DND-41 (cell line): ENCODE measurements around the gene NKD1.

ENCODE experiments used
- ATAC-seq: fragments of 200-7000 bp; cut with Tn5 transposase; 3 replicates; pipeline ENCODE4 v1.9.1; 2021; ENCODE audit warnings: low read depth; ENCODE audit not compliant: insufficient read depth
- DNase-seq: peaks from one replicate; pipeline ENCODE4 v3.0.0-alpha.2; 2020
- H2AFZ ChIP-seq: 2 replicates; pipeline ENCODE4 v1.6.0; 2012; ENCODE audit warnings: low read depth, low read length
- H3K27ac ChIP-seq: 2 replicates; pipeline ENCODE4 v1.5.1; 2012; ENCODE audit warnings: low read length, inconsistent platforms
- H3K27me3 ChIP-seq: fragments of 200-600 bp; sonication (generic); 2 replicates; pipeline ENCODE4 v1.6.0; 2012; ENCODE audit warnings: low read length, mild to moderate bottlenecking, inconsistent platforms; ENCODE audit not compliant: insufficient read depth, poor library complexity
- H3K36me3 ChIP-seq: 2 replicates; pipeline ENCODE4 v1.5.1; 2012; ENCODE audit warnings: low read length, inconsistent platforms; ENCODE audit not compliant: insufficient read depth
- H3K4me1 ChIP-seq: 2 replicates; pipeline ENCODE4 v1.5.1; 2012; ENCODE audit warnings: mild to moderate bottlenecking, low read length; ENCODE audit not compliant: insufficient read depth
- H3K4me2 ChIP-seq: 2 replicates; pipeline ENCODE4 v1.6.0; 2012; ENCODE audit warnings: mild to moderate bottlenecking, moderate library complexity, low read length, inconsistent platforms; ENCODE audit not compliant: insufficient read depth
- H3K4me3 ChIP-seq, 2 experiments: fragments of 200-600 bp in 1 of 2; shearing (Covaris generic) in 1 of 2; 2 replicates each; pipeline ENCODE4 v1.5.1; 2012 to 2016; ENCODE audit warnings: inconsistent platforms in 2 of 2, low read length in 2 of 2, mild to moderate bottlenecking in 2 of 2, low read depth in 1 of 2, moderate library complexity in 1 of 2
- H3K79me2 ChIP-seq: 2 replicates; pipeline ENCODE4 v1.6.0; 2012; ENCODE audit warnings: low read length, inconsistent platforms; ENCODE audit not compliant: insufficient read depth
- H3K9ac ChIP-seq: 2 replicates; pipeline ENCODE4 v1.6.0; 2012; ENCODE audit warnings: low read depth, mild to moderate bottlenecking, inconsistent platforms, low read length, moderate library complexity
- H3K9me3 ChIP-seq: 2 replicates; pipeline ENCODE4 v1.5.1; 2012; ENCODE audit warnings: low read length, moderate library complexity, mild to moderate bottlenecking, inconsistent platforms; ENCODE audit not compliant: insufficient read depth, severe bottlenecking
- H4K20me1 ChIP-seq: 2 replicates; pipeline ENCODE4 v1.6.0; 2012; ENCODE audit warnings: low read length; ENCODE audit not compliant: insufficient read depth
- EZH2 ChIP-seq: IDR thresholded peaks from 3 replicates; pipeline ENCODE4 v1.6.1; 2012; ENCODE audit warnings: borderline replicate concordance, low read depth, mild to moderate bottlenecking, moderate library complexity, low read length, inconsistent platforms; ENCODE audit not compliant: severe bottlenecking
- TF ChIP-seq, protein P1 (sequence below): IDR thresholded peaks from 2 replicates; pipeline ENCODE4 v1.5.1; 2012; ENCODE audit warnings: borderline replicate concordance, low read length, moderate library complexity, mild to moderate bottlenecking; ENCODE audit not compliant: poor library complexity, severe bottlenecking; ENCODE audit errors: extremely low read depth

The NKD1 gene

DNA sequence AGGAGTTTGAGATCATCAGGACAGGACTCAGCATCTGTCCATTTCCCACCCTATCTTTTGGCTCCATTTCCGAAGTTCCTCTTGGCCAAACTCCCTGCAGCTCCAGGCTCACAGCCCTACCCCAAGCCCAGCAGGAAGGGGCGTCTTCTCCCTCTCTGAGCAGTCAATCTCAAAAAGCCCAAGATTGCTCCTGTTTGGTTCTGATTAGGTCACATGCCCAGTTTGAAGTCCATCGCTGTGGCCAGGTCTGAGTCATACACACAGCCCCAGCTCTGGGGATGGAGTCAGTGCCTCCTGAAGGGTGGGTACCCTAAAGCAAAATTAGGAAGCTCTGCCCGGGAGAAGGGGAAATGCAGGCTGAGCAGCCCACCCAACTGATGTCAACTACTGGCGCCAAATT lies 109.0 kb downstream of the NKD1 start:
- TF ChIP-seq EZH2 = no peak
- TF ChIP-seq, protein P1, sequence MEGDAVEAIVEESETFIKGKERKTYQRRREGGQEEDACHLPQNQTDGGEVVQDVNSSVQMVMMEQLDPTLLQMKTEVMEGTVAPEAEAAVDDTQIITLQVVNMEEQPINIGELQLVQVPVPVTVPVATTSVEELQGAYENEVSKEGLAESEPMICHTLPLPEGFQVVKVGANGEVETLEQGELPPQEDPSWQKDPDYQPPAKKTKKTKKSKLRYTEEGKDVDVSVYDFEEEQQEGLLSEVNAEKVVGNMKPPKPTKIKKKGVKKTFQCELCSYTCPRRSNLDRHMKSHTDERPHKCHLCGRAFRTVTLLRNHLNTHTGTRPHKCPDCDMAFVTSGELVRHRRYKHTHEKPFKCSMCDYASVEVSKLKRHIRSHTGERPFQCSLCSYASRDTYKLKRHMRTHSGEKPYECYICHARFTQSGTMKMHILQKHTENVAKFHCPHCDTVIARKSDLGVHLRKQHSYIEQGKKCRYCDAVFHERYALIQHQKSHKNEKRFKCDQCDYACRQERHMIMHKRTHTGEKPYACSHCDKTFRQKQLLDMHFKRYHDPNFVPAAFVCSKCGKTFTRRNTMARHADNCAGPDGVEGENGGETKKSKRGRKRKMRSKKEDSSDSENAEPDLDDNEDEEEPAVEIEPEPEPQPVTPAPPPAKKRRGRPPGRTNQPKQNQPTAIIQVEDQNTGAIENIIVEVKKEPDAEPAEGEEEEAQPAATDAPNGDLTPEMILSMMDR = no peak
- Histone ChIP-seq H3K4me2 (no peak overlapping the region), H4K20me1 (no peaks in the 10 kb centered on the region), H3K9ac (no peak overlapping the region), H3K27me3 (no peaks in the 10 kb centered on the region), H3K36me3 (no peaks in the 10 kb centered on the region), H3K9me3 (no peaks in the 10 kb centered on the region), H3K79me2 (no peaks in the 10 kb centered on the region), H3K4me3 (no peak overlapping the region), H3K4me1 (no peaks in the 10 kb centered on the region), H2AFZ (no peak overlapping the region), H3K27ac (no peak overlapping the region)
- no peak for DNase-seq
- ATAC-seq = no peak

DNA sequence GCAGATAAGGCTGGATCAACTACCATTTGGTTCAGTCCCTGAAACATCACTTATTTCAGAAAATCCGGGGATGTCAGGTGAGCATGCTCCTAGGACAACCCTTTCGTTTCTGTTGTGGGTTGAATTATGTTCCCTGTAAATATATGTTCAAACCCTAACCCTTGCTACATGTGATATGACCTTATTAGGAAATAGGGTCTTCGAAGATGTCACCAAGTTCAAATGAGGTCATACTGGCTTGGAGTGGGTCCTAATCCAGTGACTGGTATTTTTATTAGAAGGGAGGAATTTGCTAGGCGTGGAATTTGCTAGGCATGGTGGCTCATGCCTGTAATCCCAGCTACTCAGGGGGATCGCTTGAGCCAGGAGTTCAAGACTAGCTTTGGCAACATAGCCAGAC lies 111.6 kb downstream of the NKD1 start:
- Histone ChIP-seq H3K4me1 (no peaks in the 10 kb centered on the region), H3K36me3 (no peaks in the 10 kb centered on the region), H4K20me1 (0 out of 2 replicates have a peak, but pooled peaks cover 4% of the 10 kb centered on the region), H3K4me2 (no peak overlapping the region), H3K9ac (no peak overlapping the region), H3K9me3 (no peaks in the 10 kb centered on the region), H2AFZ (no peak overlapping the region), H3K4me3 (no peak overlapping the region), H3K27ac (no peak overlapping the region), H3K79me2 (no peaks in the 10 kb centered on the region), H3K27me3 (no peaks in the 10 kb centered on the region)
- TF ChIP-seq, protein P1 = no peak
- no peak for TF ChIP-seq EZH2
- ATAC-seq (no peak), DNase-seq (no peak)

DNA sequence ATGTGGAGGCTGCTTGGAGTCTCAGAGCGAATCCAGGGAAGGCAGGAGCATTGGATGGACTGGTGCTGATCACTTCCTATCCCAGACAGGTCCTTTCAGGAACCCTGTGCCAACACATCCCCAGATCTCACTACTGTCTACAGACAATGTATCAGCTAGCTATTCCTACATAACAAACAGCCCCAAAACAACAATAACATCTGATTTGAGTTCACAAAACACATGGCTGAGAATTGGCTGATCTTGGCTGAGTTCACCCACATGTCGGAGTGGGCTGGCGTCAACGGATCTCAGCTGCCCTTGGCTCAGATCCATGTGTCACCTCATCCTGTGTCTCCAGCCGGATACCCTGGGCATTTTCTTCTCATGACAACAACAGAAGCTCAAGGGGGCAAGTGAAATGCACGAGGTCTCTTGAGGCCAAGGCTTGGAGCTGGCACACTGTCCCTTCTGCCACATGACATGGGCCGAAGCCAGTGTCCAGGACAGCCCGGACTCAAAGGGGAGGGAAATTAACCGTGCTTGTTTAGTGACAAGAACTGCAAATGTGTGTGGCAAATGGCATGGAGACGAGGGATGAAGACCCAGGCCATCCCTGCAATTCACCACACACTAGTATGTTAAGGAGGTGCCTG lies 114.2 kb downstream of the NKD1 start:
- no peak for ATAC-seq
- Histone ChIP-seq H3K9me3 (no peaks in the 10 kb centered on the region), H3K4me1 (peaks cover 4% of the 10 kb centered on the region), H3K4me2 (no peak overlapping the region), H3K36me3 (no peaks in the 10 kb centered on the region), H2AFZ (no peak overlapping the region), H3K27me3 (no peaks in the 10 kb centered on the region), H3K27ac (no peak overlapping the region), H4K20me1 (0 out of 2 replicates have a peak, but pooled peaks cover 4% of the 10 kb centered on the region), H3K79me2 (no peaks in the 10 kb centered on the region), H3K4me3 (no peak overlapping the region), H3K9ac (no peak overlapping the region)
- no peak for DNase-seq
- TF ChIP-seq EZH2 = no peak
- TF ChIP-seq, protein P1 = no peak

DNA sequence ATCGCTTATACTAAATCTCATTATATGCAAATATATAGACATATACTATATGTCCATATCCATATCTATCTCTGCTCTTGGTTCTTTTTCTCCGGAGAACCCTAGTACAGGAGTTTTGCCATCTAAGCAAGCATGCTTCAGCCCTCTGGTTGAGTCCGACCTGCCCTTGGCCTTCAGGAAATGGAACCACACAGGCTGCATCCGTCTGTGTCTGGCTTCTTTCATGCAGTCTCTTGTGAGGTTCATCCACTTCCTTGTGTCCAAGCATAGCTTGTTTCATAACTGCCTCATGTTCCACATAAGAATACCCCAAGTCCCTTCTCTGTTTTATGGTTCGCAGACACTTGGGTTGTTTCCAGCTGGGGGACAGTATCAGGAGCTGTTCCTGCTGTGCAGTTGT lies 116.1 kb downstream of the NKD1 start:
- 0 out of 2 replicates have a peak, but pooled peaks cover 4% of the 10 kb centered on the region for H4K20me1 ChIP-seq
- no peak overlapping the region for H3K9ac ChIP-seq
- no peak for TF ChIP-seq EZH2
- TF ChIP-seq, protein P1 = no peak
- H3K27me3 ChIP-seq = no peaks in the 10 kb centered on the region
- ATAC-seq (no peak), DNase-seq (no peak)
- H3K4me3 ChIP-seq = no peak overlapping the region
- no peak overlapping the region for H3K4me2 ChIP-seq
- peaks cover 4% of the 10 kb centered on the region for H3K4me1 ChIP-seq
- H3K9me3 ChIP-seq = no peaks in the 10 kb centered on the region
- H3K79me2 ChIP-seq = no peaks in the 10 kb centered on the region
- H3K36me3 ChIP-seq = no peaks in the 10 kb centered on the region
- no peak overlapping the region for H2AFZ ChIP-seq
- no peak overlapping the region for H3K27ac ChIP-seq
